GM19351 (cell line): ENCODE measurements around the gene PTGS1.
"Not testable (repeated sequence)": the region's sequence is repeated elsewhere in the genome, so short reads cannot be mapped to it uniquely, and the experiment has no call there.

Experiments
- ATAC-seq: cut with Tn5 transposase; IDR thresholded peaks from one replicate; pipeline ENCODE4 v1.9.1; 2021; ENCODE audit warnings: mild to moderate bottlenecking, moderate library complexity; ENCODE audit not compliant: unreplicated experiment

The PTGS1 gene

GRCh38 chr9:122370869-122371755 lies at the start of gene PTGS1:
Gene PTGS1, plus strand, starts transcription at chr9:122371024. Its CDS starts 61 bp downstream, at chr9:122371085.
- ATAC-seq: peak; percentile 65

- ATAC-seq: no peak
Measured at GRCh38 chr9:122322553-122322952, 48.3 kb upstream of the PTGS1 start.

- not testable (repeated sequence) for ATAC-seq
Measured at GRCh38 chr9:122324665-122325064, 46.2 kb upstream of the PTGS1 start.

- no peak for ATAC-seq
Measured at GRCh38 chr9:122325124-122325523, 45.7 kb upstream of the PTGS1 start.

GRCh38 chr9:122327175-122327574 lies 43.6 kb upstream of the PTGS1 start:
- no peak for ATAC-seq

- ATAC-seq: no peak
Measured at GRCh38 chr9:122329597-122329996, 41.2 kb upstream of the PTGS1 start.

- ATAC-seq: not testable (repeated sequence)
Measured at GRCh38 chr9:122330466-122330865, 40.4 kb upstream of the PTGS1 start.

- ATAC-seq: no peak
Measured at GRCh38 chr9:122331523-122331927, 39.3 kb upstream of the PTGS1 start.

GRCh38 chr9:122332083-122332482 lies 38.7 kb upstream of the PTGS1 start:
- ATAC-seq: no peak

- no peak for ATAC-seq
Measured at GRCh38 chr9:122332644-122333043, 38.2 kb upstream of the PTGS1 start.

- ATAC-seq: no peak
Measured at GRCh38 chr9:122333169-122333808, 37.5 kb upstream of the PTGS1 start.

GRCh38 chr9:122334916-122335315 lies 35.9 kb upstream of the PTGS1 start:
- ATAC-seq: no peak

GRCh38 chr9:122336189-122336588 lies 34.6 kb upstream of the PTGS1 start:
- no peak for ATAC-seq

GRCh38 chr9:122336866-122337555 lies 33.8 kb upstream of the PTGS1 start:
- no peak for ATAC-seq

GRCh38 chr9:122337556-122337929 lies 33.3 kb upstream of the PTGS1 start:
- ATAC-seq: no peak

- ATAC-seq: no peak
Measured at GRCh38 chr9:122338536-122338935, 32.3 kb upstream of the PTGS1 start.

GRCh38 chr9:122338994-122339393 lies 31.8 kb upstream of the PTGS1 start:
- ATAC-seq: no peak

GRCh38 chr9:122339579-122339978 lies 31.2 kb upstream of the PTGS1 start:
- ATAC-seq: no peak

- ATAC-seq: no peak
Measured at GRCh38 chr9:122340161-122340560, 30.7 kb upstream of the PTGS1 start.

- no peak for ATAC-seq
Measured at GRCh38 chr9:122342323-122343050, 28.3 kb upstream of the PTGS1 start.
